Activated CD4-positive, alpha-beta T cell treated with anti-CD3 and anti-CD28 coated beads, Interleukin-10, Interleukin-2, amounts not matched to agents 100 ng/mL and 50 ng/mL, durations not matched to agents 16 hours and 8 hours (primary cell): ENCODE results near the gene HYAL1.

Experiments used
- DNase-seq: peaks from one replicate; pipeline ENCODE4 v3.0.0-alpha.2; 2020

Gene HYAL1

GRCh38 chr3:50333744-50334328 is 30.5 kb upstream of the HYAL1 start:
- peak; percentile 38 for DNase-seq

- DNase-seq = no peak
Observed at GRCh38 chr3:50331364-50331907, 28.1 kb upstream of the HYAL1 start.

- no peak for DNase-seq
Observed at GRCh38 chr3:50330330-50330729, 27.0 kb upstream of the HYAL1 start.

GRCh38 chr3:50327943-50328691 is 24.7 kb upstream of the HYAL1 start, which contains the start of gene TUSC2:
TUSC2 (minus strand) TSS chr3:50328223; CDS start chr3:50328099, 124 bp downstream.
- peak; percentile 97 for DNase-seq

GRCh38 chr3:50327129-50327528 is 23.8 kb upstream of the HYAL1 start:
- no peak for DNase-seq

- no peak for DNase-seq
Observed at GRCh38 chr3:50326182-50326541, 22.8 kb upstream of the HYAL1 start.

GRCh38 chr3:50325497-50326181 is 22.3 kb upstream of the HYAL1 start:
- DNase-seq = no peak

- no peak for DNase-seq
Observed at GRCh38 chr3:50325113-50325480, 21.7 kb upstream of the HYAL1 start.

- DNase-seq = peak; percentile 71
Observed at GRCh38 chr3:50324351-50325112, 21.2 kb upstream of the HYAL1 start.

GRCh38 chr3:50323614-50324199 is 20.3 kb upstream of the HYAL1 start:
- no peak for DNase-seq

- DNase-seq = no peak
Observed at GRCh38 chr3:50323092-50323600, 19.8 kb upstream of the HYAL1 start.

- no peak for DNase-seq
Observed at GRCh38 chr3:50322386-50323091, 19.2 kb upstream of the HYAL1 start, which contains the start of gene HYAL2. HYAL2 (minus strand) TSS chr3:50322745; CDS start chr3:50320489, 2,256 bp downstream.

GRCh38 chr3:50322115-50322385 is 18.7 kb upstream of the HYAL1 start:
- no peak for DNase-seq

GRCh38 chr3:50321336-50322114 is 18.2 kb upstream of the HYAL1 start:
- peak; percentile 89 for DNase-seq

- peak; percentile 73 for DNase-seq
Observed at GRCh38 chr3:50320853-50321335, 17.5 kb upstream of the HYAL1 start.

GRCh38 chr3:50319894-50320625 is 16.7 kb upstream of the HYAL1 start:
- no peak for DNase-seq

GRCh38 chr3:50319181-50319893 is 16.0 kb upstream of the HYAL1 start:
- DNase-seq = no peak

GRCh38 chr3:50318615-50319014 is 15.2 kb upstream of the HYAL1 start:
- DNase-seq = no peak

- no peak for DNase-seq
Observed at GRCh38 chr3:50318163-50318562, 14.8 kb upstream of the HYAL1 start.

GRCh38 chr3:50317300-50317699 is 13.9 kb upstream of the HYAL1 start:
- DNase-seq = no peak
